HepG2 (cell line): ENCODE results near the gene SPACDR. TPM values are rescaled to one million over a fixed set of nuclear protein-coding genes. Genes with fewer than 3 reads are reported as not detected.

Experiments
- ARHGAP35 ChIP-seq: sonication (generic); formaldehyde crosslinking; IDR thresholded peaks from 2 replicates; pipeline ENCODE4 v1.9.0; 2022; ENCODE audit warnings: mild to moderate bottlenecking, inconsistent platforms, moderate library complexity, missing genetic modification reagents, borderline replicate concordance
- GTF3A ChIP-seq: sonication (generic); formaldehyde crosslinking; conservative IDR thresholded peaks from 2 replicates; pipeline ENCODE4 v1.4.0; 2020; ENCODE audit warnings: mild to moderate bottlenecking, missing genetic modification reagents
- HNRNPK ChIP-seq: fragments of 200-400 bp; formaldehyde crosslinking; IDR thresholded peaks from 2 replicates; pipeline ENCODE4 v1.6.1; 2018; ENCODE audit warnings: low read length, low read depth, moderate library complexity, mild to moderate bottlenecking; ENCODE audit not compliant: poor library complexity, severe bottlenecking
- MTF2 ChIP-seq: sonication (generic); formaldehyde crosslinking; IDR thresholded peaks from 2 replicates; pipeline ENCODE4 v1.5.0; 2020; ENCODE audit warnings: missing genetic modification reagents, borderline replicate concordance
- MXD4 ChIP-seq: IDR thresholded peaks from 2 replicates; pipeline ENCODE4 v1.6.1; 2016; ENCODE audit warnings: mild to moderate bottlenecking, missing biosample characterization, missing genetic modification reagents
- NFE2L2 ChIP-seq: fragments of 150-350 bp; IDR thresholded peaks from 2 replicates; pipeline ENCODE4 v1.6.1; 2014; ENCODE audit warnings: low read length
- PLRG1 ChIP-seq: fragments of 450-650 bp; conservative IDR thresholded peaks from 2 replicates; pipeline ENCODE4 v1.6.1; 2016
- SATB2 ChIP-seq: sonication (generic); formaldehyde crosslinking; IDR thresholded peaks from 2 replicates; pipeline ENCODE4 v1.5.0; 2020; ENCODE audit warnings: missing genetic modification reagents
- SNAPC2 ChIP-seq: sonication (generic); formaldehyde crosslinking; IDR thresholded peaks from 2 replicates; pipeline ENCODE4 v1.8.1; 2022; ENCODE audit warnings: mild to moderate bottlenecking, missing genetic modification reagents
- ZFP91 ChIP-seq: sonication (generic); formaldehyde crosslinking; IDR thresholded peaks from 2 replicates; pipeline ENCODE4 v1.9.0; 2022; ENCODE audit warnings: missing genetic modification reagents, mild to moderate bottlenecking, borderline replicate concordance
- ZNF143 ChIP-seq: sonication (generic); formaldehyde crosslinking; IDR thresholded peaks from 2 replicates; pipeline ENCODE4 v1.4.0; 2020; ENCODE audit warnings: missing genetic modification reagents
- ZNF263 ChIP-seq: sonication (generic); formaldehyde crosslinking; IDR thresholded peaks from 2 replicates; pipeline ENCODE4 v1.4.0; 2020; ENCODE audit warnings: missing genetic modification reagents
- ZNF557 ChIP-seq: sonication (generic); formaldehyde crosslinking; IDR thresholded peaks from 2 replicates; pipeline ENCODE4 v1.4.0; 2020; ENCODE audit warnings: missing genetic modification reagents
- polyA plus RNA-seq, 8 experiments: library from polyadenylated mRNA; depleted of rRNA in 3 of 8; stranded (reverse) in 7 of 8; unstranded in 1 of 8; fragments of >200 nt; fragmentation: Illumina TruSeq in 4 of 8; extraction: Trizol in 4 of 8; gene quantifications; 2 replicates each; pipeline versions ENCODE4 v1.2.1 to v1.2.3, GENCODE V29; 2011 to 2016; ENCODE audit warnings: low read depth in 4 of 8, missing spikeins in 1 of 8, mixed read lengths in 1 of 8; ENCODE audit not compliant: insufficient read depth in 1 of 8
- total RNA-seq, 5 experiments: library from RNA; depleted of rRNA; stranded (reverse); fragments of >200 nt; fragmentation: Illumina TruSeq; extraction: Trizol; gene quantifications; 2 replicates each; pipeline ENCODE4 v1.2.3, GENCODE V29; 2016; ENCODE audit warnings: low read depth in 1 of 5
- TF ChIP-seq, protein P1 (sequence below): sonication (generic); formaldehyde crosslinking; IDR thresholded peaks from 2 replicates; pipeline ENCODE4 v1.4.0; 2020; ENCODE audit warnings: mild to moderate bottlenecking, low read depth, missing genetic modification reagents
- TF ChIP-seq, protein P2 (sequence below): IDR thresholded peaks from 2 replicates; pipeline ENCODE4 v1.6.1; 2016; ENCODE audit warnings: missing compliant biosample characterization, missing genetic modification reagents, borderline replicate concordance
- TF ChIP-seq, protein P3 (sequence below): sonication (generic); formaldehyde crosslinking; conservative IDR thresholded peaks from 2 replicates; pipeline ENCODE4 v1.4.0; 2020; ENCODE audit warnings: missing genetic modification reagents
- TF ChIP-seq, protein P4 (sequence below): sonication (generic); formaldehyde crosslinking; conservative IDR thresholded peaks from 2 replicates; pipeline ENCODE4 v1.4.0; 2020; ENCODE audit warnings: missing genetic modification reagents
- TF ChIP-seq, protein P5 (sequence below): IDR thresholded peaks from 2 replicates; pipeline ENCODE4 v1.6.1; 2016; ENCODE audit warnings: missing compliant biosample characterization, missing genetic modification reagents, borderline replicate concordance

The SPACDR gene
- total and polyA plus RNA-seq, 2 of the 13 experiments (the other 11 are each of a cell fraction or from before 2014, with no cell fraction given) = 0.41 TPM; not detected in 1

DNA sequence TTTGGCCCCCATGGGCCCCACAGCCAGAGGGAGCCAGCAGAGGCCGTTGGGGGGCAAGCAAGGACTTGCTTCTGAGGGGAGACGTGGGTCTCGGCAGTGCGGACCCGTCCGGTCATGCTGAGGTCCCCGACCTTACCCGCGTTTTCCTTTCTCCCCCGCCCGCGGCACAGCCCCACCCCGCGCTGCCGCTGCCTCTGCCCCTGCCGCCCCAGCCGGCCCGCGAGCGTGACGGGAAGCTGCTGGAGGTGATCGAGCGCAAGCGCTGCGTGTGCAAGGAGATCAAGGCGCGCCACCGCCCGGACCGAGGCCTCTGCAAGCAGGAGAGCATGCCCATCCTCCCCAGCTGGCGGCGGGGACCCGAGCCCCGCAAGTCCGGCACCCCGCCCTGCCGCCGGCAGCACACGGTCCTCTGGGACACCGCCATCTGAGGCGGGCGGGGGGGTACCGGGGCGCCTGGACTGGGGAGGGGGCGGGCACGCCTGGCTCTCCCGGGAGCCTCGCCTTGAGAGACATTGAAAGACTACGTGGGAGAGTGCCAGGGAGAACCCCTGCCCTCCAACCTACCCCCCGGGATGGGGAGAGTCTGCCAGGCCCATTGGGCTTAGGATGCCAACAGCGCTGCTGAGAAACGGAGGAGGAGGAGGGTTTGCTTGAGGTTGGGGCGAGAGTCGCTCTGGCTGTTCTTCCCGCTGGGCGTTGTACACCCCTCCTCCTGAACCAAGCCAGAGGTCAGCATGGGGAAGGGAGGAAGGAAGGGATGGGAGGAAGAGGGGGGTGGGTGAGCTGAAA, 29.6 kb upstream of the SPACDR start (continued):
- TF ChIP-seq MXD4 (CRISPR knock-in tag) = 0 out of 2 replicates have a peak, but pooled peaks have one; percentile 29
- no peak for TF ChIP-seq SNAPC2 (CRISPR knock-in tag)
- TF ChIP-seq, protein P1, sequence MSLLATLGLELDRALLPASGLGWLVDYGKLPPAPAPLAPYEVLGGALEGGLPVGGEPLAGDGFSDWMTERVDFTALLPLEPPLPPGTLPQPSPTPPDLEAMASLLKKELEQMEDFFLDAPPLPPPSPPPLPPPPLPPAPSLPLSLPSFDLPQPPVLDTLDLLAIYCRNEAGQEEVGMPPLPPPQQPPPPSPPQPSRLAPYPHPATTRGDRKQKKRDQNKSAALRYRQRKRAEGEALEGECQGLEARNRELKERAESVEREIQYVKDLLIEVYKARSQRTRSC (CRISPR knock-in tag) = no peak
- TF ChIP-seq, protein P2, sequence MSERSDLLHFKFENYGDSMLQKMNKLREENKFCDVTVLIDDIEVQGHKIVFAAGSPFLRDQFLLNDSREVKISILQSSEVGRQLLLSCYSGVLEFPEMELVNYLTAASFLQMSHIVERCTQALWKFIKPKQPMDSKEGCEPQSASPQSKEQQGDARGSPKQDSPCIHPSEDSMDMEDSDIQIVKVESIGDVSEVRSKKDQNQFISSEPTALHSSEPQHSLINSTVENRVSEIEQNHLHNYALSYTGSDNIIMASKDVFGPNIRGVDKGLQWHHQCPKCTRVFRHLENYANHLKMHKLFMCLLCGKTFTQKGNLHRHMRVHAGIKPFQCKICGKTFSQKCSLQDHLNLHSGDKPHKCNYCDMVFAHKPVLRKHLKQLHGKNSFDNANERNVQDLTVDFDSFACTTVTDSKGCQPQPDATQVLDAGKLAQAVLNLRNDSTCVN = peak; percentile 36; the same call in 1 of the 2 replicates
- TF ChIP-seq, protein P3, sequence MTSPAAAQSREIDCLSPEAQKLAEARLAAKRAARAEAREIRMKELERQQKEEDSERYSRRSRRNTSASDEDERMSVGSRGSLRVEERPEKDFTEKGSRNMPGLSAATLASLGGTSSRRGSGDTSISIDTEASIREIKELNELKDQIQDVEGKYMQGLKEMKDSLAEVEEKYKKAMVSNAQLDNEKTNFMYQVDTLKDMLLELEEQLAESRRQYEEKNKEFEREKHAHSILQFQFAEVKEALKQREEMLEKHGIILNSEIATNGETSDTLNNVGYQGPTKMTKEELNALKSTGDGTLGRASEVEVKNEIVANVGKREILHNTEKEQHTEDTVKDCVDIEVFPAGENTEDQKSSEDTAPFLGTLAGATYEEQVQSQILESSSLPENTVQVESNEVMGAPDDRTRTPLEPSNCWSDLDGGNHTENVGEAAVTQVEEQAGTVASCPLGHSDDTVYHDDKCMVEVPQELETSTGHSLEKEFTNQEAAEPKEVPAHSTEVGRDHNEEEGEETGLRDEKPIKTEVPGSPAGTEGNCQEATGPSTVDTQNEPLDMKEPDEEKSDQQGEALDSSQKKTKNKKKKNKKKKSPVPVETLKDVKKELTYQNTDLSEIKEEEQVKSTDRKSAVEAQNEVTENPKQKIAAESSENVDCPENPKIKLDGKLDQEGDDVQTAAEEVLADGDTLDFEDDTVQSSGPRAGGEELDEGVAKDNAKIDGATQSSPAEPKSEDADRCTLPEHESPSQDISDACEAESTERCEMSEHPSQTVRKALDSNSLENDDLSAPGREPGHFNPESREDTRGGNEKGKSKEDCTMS (CRISPR knock-in tag) = no peak
- TF ChIP-seq ZFP91 (CRISPR knock-in tag) = peak; percentile 73; the same call in 1 of the 2 replicates
- peak; percentile 15 for TF ChIP-seq HNRNPK
- TF ChIP-seq, protein P4, sequence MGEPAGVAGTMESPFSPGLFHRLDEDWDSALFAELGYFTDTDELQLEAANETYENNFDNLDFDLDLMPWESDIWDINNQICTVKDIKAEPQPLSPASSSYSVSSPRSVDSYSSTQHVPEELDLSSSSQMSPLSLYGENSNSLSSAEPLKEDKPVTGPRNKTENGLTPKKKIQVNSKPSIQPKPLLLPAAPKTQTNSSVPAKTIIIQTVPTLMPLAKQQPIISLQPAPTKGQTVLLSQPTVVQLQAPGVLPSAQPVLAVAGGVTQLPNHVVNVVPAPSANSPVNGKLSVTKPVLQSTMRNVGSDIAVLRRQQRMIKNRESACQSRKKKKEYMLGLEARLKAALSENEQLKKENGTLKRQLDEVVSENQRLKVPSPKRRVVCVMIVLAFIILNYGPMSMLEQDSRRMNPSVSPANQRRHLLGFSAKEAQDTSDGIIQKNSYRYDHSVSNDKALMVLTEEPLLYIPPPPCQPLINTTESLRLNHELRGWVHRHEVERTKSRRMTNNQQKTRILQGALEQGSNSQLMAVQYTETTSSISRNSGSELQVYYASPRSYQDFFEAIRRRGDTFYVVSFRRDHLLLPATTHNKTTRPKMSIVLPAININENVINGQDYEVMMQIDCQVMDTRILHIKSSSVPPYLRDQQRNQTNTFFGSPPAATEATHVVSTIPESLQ (CRISPR knock-in tag) = 0 out of 2 replicates have a peak, but pooled peaks have one; percentile 29
- 0 out of 2 replicates have a peak, but pooled peaks have one; percentile 41 for TF ChIP-seq ZNF143 (CRISPR knock-in tag)
- TF ChIP-seq ARHGAP35 (CRISPR knock-in tag) = no peak
- no peak for TF ChIP-seq MTF2 (CRISPR knock-in tag)
- TF ChIP-seq PLRG1 = no peak
- no peak for TF ChIP-seq NFE2L2
- TF ChIP-seq ZNF263 (CRISPR knock-in tag) = no peak
- no peak for TF ChIP-seq SATB2 (CRISPR knock-in tag)
- TF ChIP-seq ZNF557 (CRISPR knock-in tag) = no peak
- no peak for TF ChIP-seq GTF3A (CRISPR knock-in tag)
- TF ChIP-seq, protein P5, sequence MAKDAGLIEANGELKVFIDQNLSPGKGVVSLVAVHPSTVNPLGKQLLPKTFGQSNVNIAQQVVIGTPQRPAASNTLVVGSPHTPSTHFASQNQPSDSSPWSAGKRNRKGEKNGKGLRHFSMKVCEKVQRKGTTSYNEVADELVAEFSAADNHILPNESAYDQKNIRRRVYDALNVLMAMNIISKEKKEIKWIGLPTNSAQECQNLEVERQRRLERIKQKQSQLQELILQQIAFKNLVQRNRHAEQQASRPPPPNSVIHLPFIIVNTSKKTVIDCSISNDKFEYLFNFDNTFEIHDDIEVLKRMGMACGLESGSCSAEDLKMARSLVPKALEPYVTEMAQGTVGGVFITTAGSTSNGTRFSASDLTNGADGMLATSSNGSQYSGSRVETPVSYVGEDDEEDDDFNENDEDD (CRISPR knock-in tag) = peak; percentile 51; the same call in 1 of the 2 replicates
